PC-3 (cell line): Measurements from ENCODE around the gene TGFBR3. TPM values are rescaled to one million over a fixed set of nuclear protein-coding genes. Genes with fewer than 3 reads are reported as not detected.

Experiments
- ATAC-seq: fragments of 200-7000 bp; cut with Tn5 transposase; 2 replicates; pipeline ENCODE4 v1.9.1; 2020; ENCODE audit warnings: mild to moderate bottlenecking, moderate library complexity
- BruUV-seq: library from RNA; stranded (reverse); fragments of 400-500 nt; replicated peaks from 2 replicates; lab custom pipeline; 2021; lab: Mats Ljungman, UMichigan
- CTCF ChIA-PET: fragments of 300-600 bp; sonication (Branson Sonifier 250); formaldehyde crosslinking; loops from one replicate; lab custom pipeline; 2022; ENCODE audit warnings: antibody characterized with exemption; lab: Charles Lee
- POLR2A ChIA-PET: fragments of 300-600 bp; sonication (Branson Sonifier 250); formaldehyde crosslinking; loops from one replicate; lab custom pipeline; 2022; ENCODE audit warnings: antibody characterized with exemption; ENCODE audit not compliant: unreplicated experiment; lab: Charles Lee
- DNase-seq: peaks from one replicate; pipeline ENCODE4 v3.0.0-alpha.2; 2015
- H2AFZ ChIP-seq: fragments of 300-600 bp; sonication (generic); 2 replicates; pipeline ENCODE4 v1.6.0; 2016; ENCODE audit warnings: antibody characterized with exemption, low read length
- H3F3A ChIP-seq: fragments of 300-600 bp; sonication (generic); one replicate; pipeline ENCODE4 v1.6.0; 2017; ENCODE audit warnings: antibody characterized with exemption, low read length, control low read depth, mild to moderate bottlenecking; ENCODE audit not compliant: unreplicated experiment
- H3K27ac ChIP-seq: fragments of 300-600 bp; sonication (generic); 2 replicates; pipeline ENCODE4 v1.5.1; 2016; ENCODE audit warnings: mild to moderate bottlenecking, low read length
- H3K27me3 ChIP-seq: fragments of 300-600 bp; sonication (generic); 2 replicates; pipeline ENCODE4 v1.6.1; 2016; ENCODE audit warnings: low read length, mixed read lengths
- H3K36me3 ChIP-seq: fragments of 300-600 bp; sonication (generic); 2 replicates; pipeline ENCODE4 v1.6.1; 2016; ENCODE audit warnings: low read depth, mixed run types, low read length, mixed read lengths
- H3K4me1 ChIP-seq: fragments of 300-600 bp; sonication (generic); 2 replicates; pipeline ENCODE4 v1.5.1; 2016; ENCODE audit warnings: low read length; ENCODE audit not compliant: insufficient read depth
- H3K4me2 ChIP-seq: fragments of 300-600 bp; sonication (generic); 2 replicates; pipeline ENCODE4 v1.6.0; 2016; ENCODE audit warnings: low read length
- H3K4me3 ChIP-seq: fragments of 300-600 bp; sonication (generic); 2 replicates; pipeline ENCODE4 v1.5.1; 2016; ENCODE audit warnings: mild to moderate bottlenecking, low read length, mixed read lengths
- H3K79me2 ChIP-seq: fragments of 300-600 bp; sonication (generic); 2 replicates; pipeline ENCODE4 v1.6.1; 2017; ENCODE audit warnings: low read length, mixed read lengths
- H3K9ac ChIP-seq: fragments of 300-600 bp; sonication (generic); 2 replicates; pipeline ENCODE4 v1.6.0; 2016; ENCODE audit warnings: mild to moderate bottlenecking, low read length
- H3K9me2 ChIP-seq: fragments of 300-600 bp; sonication (generic); replicated peaks from 2 replicates; pipeline ENCODE4 v1.6.1; 2016; ENCODE audit warnings: mixed run types, low read length, mixed read lengths
- H3K9me3 ChIP-seq: fragments of 300-600 bp; sonication (generic); 2 replicates; pipeline ENCODE4 v1.6.1; 2016; ENCODE audit warnings: low read length, mixed read lengths
- H4K20me1 ChIP-seq: fragments of 300-600 bp; sonication (generic); 2 replicates; pipeline ENCODE4 v1.6.1; 2016; ENCODE audit warnings: low read length, mixed read lengths
- EZH2 ChIP-seq: fragments of 300-600 bp; sonication (generic); IDR thresholded peaks from one replicate; pipeline ENCODE4 v1.6.1; 2017; ENCODE audit warnings: antibody characterized with exemption, mild to moderate bottlenecking, low read length; ENCODE audit not compliant: unreplicated experiment
- EZH2phosphoT487 ChIP-seq: fragments of 300-600 bp; sonication (generic); IDR thresholded peaks from 2 replicates; pipeline ENCODE4 v1.6.1; 2018; ENCODE audit warnings: mild to moderate bottlenecking, antibody characterized with exemption, low read length, borderline replicate concordance
- intact Hi-C: fragments of 100-400 bp; cut with micrococcal nuclease; formaldehyde crosslinking; loops from 2 replicates; pipeline ENCODE4 v1.9.0; 2023
- total RNA-seq: library from RNA; depleted of rRNA; stranded (reverse); fragments of >200 nt; gene quantifications from 2 replicates; pipeline ENCODE4 v1.2.3, GENCODE V29; 2014
- TF ChIP-seq, protein P1 (sequence below): fragments of 300-600 bp; sonication (generic); conservative IDR thresholded peaks from 2 replicates; pipeline ENCODE4 v1.5.1; 2017; ENCODE audit warnings: antibody characterized with exemption, low read depth, mild to moderate bottlenecking, low read length

TGFBR3 gene
- total RNA-seq, 1 experiment from 2014 or later: 2.8 TPM

DNA sequence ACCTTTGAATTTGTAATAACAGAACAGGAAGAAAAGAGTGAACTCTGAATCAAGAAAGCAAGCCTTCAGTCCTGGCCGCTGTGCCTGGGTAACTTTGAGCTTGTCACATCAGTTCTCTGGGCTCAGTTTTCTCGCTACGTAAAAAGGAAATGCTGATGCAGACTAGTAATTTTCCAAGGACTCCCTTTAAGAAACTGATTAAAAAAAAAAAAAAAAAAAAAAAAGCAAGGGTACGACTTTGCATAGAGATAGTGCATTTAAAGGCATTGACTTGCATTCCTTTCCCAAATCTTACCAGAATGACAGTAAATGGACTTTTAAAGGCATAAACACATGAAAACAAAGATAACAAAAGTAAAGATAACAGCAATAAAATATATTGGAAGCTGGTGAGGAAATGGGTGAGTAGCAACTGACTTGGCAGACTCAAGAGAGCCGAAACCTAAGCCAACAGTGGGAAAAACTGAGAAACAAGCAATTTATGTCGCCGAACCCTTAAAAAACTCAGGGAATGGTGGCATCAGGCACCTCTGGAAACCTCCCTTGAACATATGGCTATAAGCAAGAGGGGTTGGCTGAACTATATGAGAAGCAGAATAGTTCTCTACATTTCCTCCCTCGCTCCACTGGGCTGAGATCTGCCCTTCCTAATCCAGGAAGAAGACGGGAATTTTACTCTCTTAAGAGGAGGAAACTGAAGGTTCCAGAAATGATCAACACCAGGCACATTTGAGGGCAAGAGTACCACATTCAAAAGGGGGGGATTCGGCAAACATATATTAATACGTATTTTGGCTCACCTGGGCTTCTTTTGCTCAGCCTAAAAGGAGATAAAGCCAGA lies 196.1 kb downstream of the TGFBR3 start:
- ChIA-PET CTCF (interaction anchor here (0.7 kb wide), 1 partner anchor 146 kb away, joined by 4 read pairs; no protein-coding TSS in a partner anchor), POLR2A (no interaction called here)
- Histone ChIP-seq H3K27me3 (no peaks in the 10 kb centered on the region), H4K20me1 (no peaks in the 10 kb centered on the region), H3K4me1 (peaks cover 11% of the 10 kb centered on the region), H3K4me3 (no peak overlapping the region), H3K36me3 (no peaks in the 10 kb centered on the region), H3K4me2 (no peak overlapping the region), H3K9ac (no peak overlapping the region), H3K9me2 (no peaks in the 10 kb centered on the region), H3K79me2 (no peaks in the 10 kb centered on the region), H3K27ac (no peak overlapping the region), H3F3A (no peaks in the 10 kb centered on the region), H3K9me3 (no peaks in the 10 kb centered on the region), H2AFZ (no peak overlapping the region)
- TF ChIP-seq EZH2phosphoT487 (no peak), EZH2 (no peak)
- TF ChIP-seq, protein P1, sequence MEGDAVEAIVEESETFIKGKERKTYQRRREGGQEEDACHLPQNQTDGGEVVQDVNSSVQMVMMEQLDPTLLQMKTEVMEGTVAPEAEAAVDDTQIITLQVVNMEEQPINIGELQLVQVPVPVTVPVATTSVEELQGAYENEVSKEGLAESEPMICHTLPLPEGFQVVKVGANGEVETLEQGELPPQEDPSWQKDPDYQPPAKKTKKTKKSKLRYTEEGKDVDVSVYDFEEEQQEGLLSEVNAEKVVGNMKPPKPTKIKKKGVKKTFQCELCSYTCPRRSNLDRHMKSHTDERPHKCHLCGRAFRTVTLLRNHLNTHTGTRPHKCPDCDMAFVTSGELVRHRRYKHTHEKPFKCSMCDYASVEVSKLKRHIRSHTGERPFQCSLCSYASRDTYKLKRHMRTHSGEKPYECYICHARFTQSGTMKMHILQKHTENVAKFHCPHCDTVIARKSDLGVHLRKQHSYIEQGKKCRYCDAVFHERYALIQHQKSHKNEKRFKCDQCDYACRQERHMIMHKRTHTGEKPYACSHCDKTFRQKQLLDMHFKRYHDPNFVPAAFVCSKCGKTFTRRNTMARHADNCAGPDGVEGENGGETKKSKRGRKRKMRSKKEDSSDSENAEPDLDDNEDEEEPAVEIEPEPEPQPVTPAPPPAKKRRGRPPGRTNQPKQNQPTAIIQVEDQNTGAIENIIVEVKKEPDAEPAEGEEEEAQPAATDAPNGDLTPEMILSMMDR: no peak
- no peak for DNase-seq
- no TSS peak for BruUV-seq
- ATAC-seq: no peak
- intact Hi-C loops: loop anchor here (5.0 to 10.0 kb wide), 2 partner anchors 78 to 135 kb away; no protein-coding TSS in a partner anchor

DNA sequence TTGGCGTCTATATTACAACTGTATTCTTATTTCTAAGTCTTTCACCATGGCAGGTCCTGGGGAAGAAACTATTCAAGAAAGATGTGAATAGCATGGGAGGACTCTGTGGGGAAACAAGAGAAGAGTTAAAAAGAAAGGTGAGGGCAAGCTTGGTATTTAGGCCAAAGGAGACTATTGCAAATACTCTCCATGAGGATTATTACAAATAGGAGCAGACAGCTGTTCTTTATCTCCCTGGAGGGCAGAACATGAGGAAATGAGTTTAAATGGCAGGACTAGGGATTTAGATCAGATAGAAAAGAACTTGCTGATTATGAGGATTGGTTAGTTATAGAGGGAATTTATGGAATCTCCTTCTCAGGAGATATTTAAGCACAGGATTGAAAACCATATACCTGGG lies 198.5 kb downstream of the TGFBR3 start:
- H3K4me1 ChIP-seq: peaks cover 11% of the 10 kb centered on the region
- intact Hi-C loops: loop anchor here (2.0 to 5.0 kb wide), 2 partner anchors 75 to 195 kb away; no protein-coding TSS in a partner anchor
- no peaks in the 10 kb centered on the region for H3K27me3 ChIP-seq
- no peaks in the 10 kb centered on the region for H4K20me1 ChIP-seq
- no peak overlapping the region for H3K4me2 ChIP-seq
- no peaks in the 10 kb centered on the region for H3K9me3 ChIP-seq
- no peak for ATAC-seq
- H3K9me2 ChIP-seq: no peaks in the 10 kb centered on the region
- H3F3A ChIP-seq: no peaks in the 10 kb centered on the region
- ChIA-PET POLR2A (no interaction called here), CTCF (no interaction called here)
- H2AFZ ChIP-seq: no peak overlapping the region
- DNase-seq: peak; percentile 3
- H3K4me3 ChIP-seq: no peak overlapping the region
- BruUV-seq: no TSS peak
- H3K27ac ChIP-seq: no peak overlapping the region
- no peaks in the 10 kb centered on the region for H3K79me2 ChIP-seq
- TF ChIP-seq, protein P1: no peak
- TF ChIP-seq EZH2phosphoT487 (no peak), EZH2 (no peak)
- H3K9ac ChIP-seq: no peak overlapping the region
- H3K36me3 ChIP-seq: no peaks in the 10 kb centered on the region

DNA sequence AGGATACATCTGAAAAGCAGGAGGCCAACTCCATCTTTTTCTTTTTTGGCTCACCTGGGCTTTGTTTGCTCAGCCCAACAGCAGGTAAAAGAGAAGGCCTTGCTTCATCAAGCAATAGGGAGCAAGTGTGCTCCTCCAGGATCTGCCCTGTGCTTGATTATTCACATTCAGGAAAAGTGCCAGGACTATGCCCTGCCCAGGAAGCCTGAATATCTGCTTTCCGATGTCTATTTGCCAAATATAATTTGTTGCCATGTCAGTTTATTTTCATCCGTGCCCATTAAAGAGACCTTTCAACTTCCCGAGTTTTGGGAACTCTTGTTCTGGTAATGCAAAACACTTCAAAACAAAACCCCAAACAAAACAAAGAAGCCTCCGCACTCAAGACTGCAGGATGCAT lies 200.0 kb downstream of the TGFBR3 start:
- Histone ChIP-seq H3K36me3 (no peaks in the 10 kb centered on the region), H2AFZ (peak overlapping the region; percentile 72), H3K9ac (no peak overlapping the region), H3K4me2 (peak overlapping the region; percentile 36), H3K79me2 (no peaks in the 10 kb centered on the region), H3K27ac (no peak overlapping the region), H3K4me1 (peaks cover 11% of the 10 kb centered on the region), H3K27me3 (no peaks in the 10 kb centered on the region), H4K20me1 (no peaks in the 10 kb centered on the region), H3K4me3 (no peak overlapping the region), H3K9me3 (no peaks in the 10 kb centered on the region), H3K9me2 (no peaks in the 10 kb centered on the region), H3F3A (no peaks in the 10 kb centered on the region)
- TF ChIP-seq, protein P1: no peak
- TF ChIP-seq EZH2 (no peak), EZH2phosphoT487 (no peak)
- intact Hi-C loops: loop anchor here (2.0 to 5.0 kb wide), 2 partner anchors 74 to 197 kb away; no protein-coding TSS in a partner anchor
- ChIA-PET POLR2A (no interaction called here), CTCF (no interaction called here)
- ATAC-seq: peak; percentile 92
- peak; percentile 79 for DNase-seq
- no TSS peak for BruUV-seq
